ENCODE measurements around the gene PNMA6E.

The PNMA6E gene

GRCh38 chrX:153347530-153347929 lies 53.6 kb downstream of the PNMA6E start:
- DNase-seq: no peak
